PFSK-1 (cell line): Measurements from ENCODE around the gene PCSK6.

Experiments
- POLR2AphosphoS5 ChIP-seq: IDR thresholded peaks from 2 replicates; pipeline ENCODE4 v1.6.1; 2012; ENCODE audit warnings: low read depth, mild to moderate bottlenecking, control low read depth, low read length, moderate library complexity
- TAF1 ChIP-seq: IDR thresholded peaks from 2 replicates; pipeline ENCODE4 v1.6.1; 2012; ENCODE audit warnings: low read length, control low read depth, borderline replicate concordance; ENCODE audit not compliant: insufficient read depth

- TF ChIP-seq POLR2AphosphoS5, result no peak
- TF ChIP-seq TAF1, result no peak
Measured at GRCh38 chr15:101255615-101256241, 233.8 kb downstream of the PCSK6 start.
